ENCODE data around the gene XXYLT1. TPM values are rescaled to one million over a fixed set of nuclear protein-coding genes. Genes with fewer than 3 reads are reported as not detected.

Gene XXYLT1
- total RNA-seq, 3 donors from 2014 or later: 7.2 to 13.0 (median 10.8) TPM

DNA sequence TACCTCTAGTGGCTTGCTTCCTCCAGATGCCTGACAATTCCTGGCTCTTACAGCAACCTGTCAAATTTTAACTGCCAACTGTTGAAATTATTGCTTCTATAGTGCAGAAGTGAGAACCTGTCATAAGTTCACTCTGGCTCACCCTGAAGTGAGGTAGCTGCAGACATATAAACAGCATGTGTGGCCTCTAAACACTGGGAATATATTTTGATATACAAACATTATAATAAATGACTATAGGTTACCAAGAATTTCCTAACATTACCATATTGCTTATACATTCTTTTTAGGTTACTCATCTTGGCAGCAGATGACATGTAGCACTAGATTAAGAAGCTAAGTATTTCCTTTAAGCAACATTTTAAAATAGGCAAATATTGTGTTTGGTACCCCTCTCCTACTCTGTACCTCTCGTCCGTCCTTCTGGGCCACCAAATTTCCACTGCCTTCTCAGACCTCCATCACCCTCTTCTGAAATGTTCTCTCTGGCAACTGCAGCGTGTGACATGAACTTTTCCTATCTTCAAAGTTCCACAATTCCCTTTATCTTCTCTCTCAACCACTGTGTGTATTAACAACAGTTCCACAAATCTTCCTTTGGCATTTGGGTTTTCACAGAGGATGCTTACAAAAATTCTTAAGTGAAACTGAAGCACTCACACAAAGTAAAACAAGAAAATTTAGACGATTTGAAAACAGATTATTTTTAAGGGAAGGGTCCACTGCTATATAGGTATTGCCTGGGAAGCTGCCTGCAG lies 15.3 kb upstream of the XXYLT1 start:
- no peak for TF ChIP-seq POLR2A (IDR thresholded peaks at IDR 0.05)
- TF ChIP-seq POLR2AphosphoS5 (IDR thresholded peaks at IDR 0.05): no peak
- TF ChIP-seq CTCF (IDR thresholded peaks at IDR 0.05): no peak
- no peaks in the 10 kb centered on the region for H3K4me1 ChIP-seq
- H3K27me3 ChIP-seq: no peaks in the 10 kb centered on the region
- no peaks in the 10 kb centered on the region for H3K9me3 ChIP-seq
- no peak overlapping the region for H3K4me3 ChIP-seq
- H3K27ac ChIP-seq: no peak overlapping the region
- intact Hi-C loops (cut with DNase I; ENCODE audit: low total_unique reads): no loop called here
- no peak for DNase-seq (ENCODE audit: low spot score in 2 of 2)
- no peaks in the 10 kb centered on the region for H3K36me3 ChIP-seq

GRCh38 chr3:195285372-195285771 lies 14.4 kb upstream of the XXYLT1 start:
- intact Hi-C loops (cut with DNase I; ENCODE audit: low total_unique reads): no loop called here
- Histone ChIP-seq H3K27me3 (no peaks in the 10 kb centered on the region), H3K4me1 (no peaks in the 10 kb centered on the region), H3K4me3 (no peak overlapping the region), H3K27ac (no peak overlapping the region), H3K9me3 (no peaks in the 10 kb centered on the region), H3K36me3 (no peaks in the 10 kb centered on the region)
- TF ChIP-seq CTCF (IDR thresholded peaks at IDR 0.05) (no peak), POLR2A (IDR thresholded peaks at IDR 0.05) (no peak), POLR2AphosphoS5 (IDR thresholded peaks at IDR 0.05) (no peak)
- no peak for DNase-seq (ENCODE audit: low spot score in 2 of 2)

GRCh38 chr3:195284842-195285241 lies 13.9 kb upstream of the XXYLT1 start:
- H3K27me3 ChIP-seq: no peaks in the 10 kb centered on the region
- no peaks in the 10 kb centered on the region for H3K4me1 ChIP-seq
- no peak for DNase-seq (ENCODE audit: low spot score in 2 of 2)
- H3K36me3 ChIP-seq: no peaks in the 10 kb centered on the region
- TF ChIP-seq CTCF (IDR thresholded peaks at IDR 0.05): no peak
- no peak for TF ChIP-seq POLR2A (IDR thresholded peaks at IDR 0.05)
- no peak for TF ChIP-seq POLR2AphosphoS5 (IDR thresholded peaks at IDR 0.05)
- H3K27ac ChIP-seq: no peak overlapping the region
- intact Hi-C loops (cut with DNase I; ENCODE audit: low total_unique reads): no loop called here
- no peaks in the 10 kb centered on the region for H3K9me3 ChIP-seq
- no peak overlapping the region for H3K4me3 ChIP-seq

DNA sequence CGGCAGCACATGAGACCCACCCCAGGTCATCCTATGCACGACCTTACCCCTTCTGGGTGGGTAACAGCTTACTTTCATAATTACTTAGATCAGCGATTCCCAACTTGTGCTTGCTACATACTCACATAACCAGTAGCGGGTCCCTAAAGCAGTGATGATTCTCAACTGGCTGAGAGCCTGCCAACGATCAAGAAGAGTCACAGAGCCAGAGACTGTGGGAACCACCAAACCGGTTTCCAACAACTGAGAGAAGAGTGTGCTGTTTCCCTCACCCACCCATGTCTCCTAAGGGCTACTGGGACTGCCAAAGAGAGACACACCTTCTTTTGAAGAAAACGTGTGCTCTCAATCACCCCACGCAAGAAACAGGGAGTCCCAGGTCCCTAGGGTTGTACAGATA lies 12.0 kb upstream of the XXYLT1 start:
- H3K4me3 ChIP-seq: no peak overlapping the region
- no peak overlapping the region for H3K27ac ChIP-seq
- no peak for DNase-seq (ENCODE audit: low spot score in 2 of 2)
- H3K36me3 ChIP-seq: no peaks in the 10 kb centered on the region
- no peaks in the 10 kb centered on the region for H3K9me3 ChIP-seq
- TF ChIP-seq POLR2AphosphoS5 (IDR thresholded peaks at IDR 0.05) (no peak), CTCF (IDR thresholded peaks at IDR 0.05) (no peak), POLR2A (IDR thresholded peaks at IDR 0.05) (no peak)
- intact Hi-C loops (cut with DNase I; ENCODE audit: low total_unique reads): no loop called here
- H3K27me3 ChIP-seq: no peaks in the 10 kb centered on the region
- H3K4me1 ChIP-seq: no peaks in the 10 kb centered on the region

DNA sequence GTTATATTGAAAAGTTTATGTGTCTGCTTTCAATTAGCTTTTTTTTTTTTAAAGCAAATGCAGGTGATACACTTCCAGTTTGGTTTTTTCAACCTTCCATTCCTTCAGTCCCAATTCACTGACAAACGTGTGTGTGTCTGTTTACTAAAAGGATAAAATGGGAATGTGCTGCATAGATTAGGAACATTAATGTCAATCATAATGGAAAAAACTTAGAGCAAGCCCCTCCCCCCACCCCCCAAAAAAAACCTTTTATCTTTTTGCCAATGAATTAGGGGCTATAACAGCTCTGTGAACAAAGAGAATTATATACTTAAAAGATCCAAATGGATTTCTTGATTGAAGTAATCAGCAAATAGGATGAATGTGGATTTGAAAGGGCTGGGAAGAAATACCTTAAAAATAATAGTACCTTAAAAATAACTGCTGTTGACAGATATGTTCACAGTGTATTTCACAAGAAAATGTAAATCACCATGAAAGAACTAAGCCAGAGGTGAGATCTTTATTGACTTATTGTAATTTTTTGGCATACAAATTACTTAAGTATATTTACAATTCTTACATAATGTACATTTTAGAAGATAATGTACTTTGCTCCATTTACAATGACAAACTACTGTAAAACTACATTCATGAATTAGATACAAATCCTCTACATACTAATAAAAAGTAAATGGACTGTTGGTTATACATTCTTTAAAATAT lies 3.5 kb upstream of the XXYLT1 start:
- Histone ChIP-seq H3K9me3 (no peaks in the 10 kb centered on the region), H3K27ac (no peak overlapping the region), H3K27me3 (no peaks in the 10 kb centered on the region), H3K4me3 (no peak overlapping the region), H3K36me3 (no peaks in the 10 kb centered on the region), H3K4me1 (peaks cover 0 to 8% of the 10 kb centered on the region in 2 donors)
- TF ChIP-seq CTCF (IDR thresholded peaks at IDR 0.05): no peak
- no peak for TF ChIP-seq POLR2A (IDR thresholded peaks at IDR 0.05)
- TF ChIP-seq POLR2AphosphoS5 (IDR thresholded peaks at IDR 0.05): no peak
- intact Hi-C loops (cut with DNase I; ENCODE audit: low total_unique reads): no loop called here
- no peak for DNase-seq (ENCODE audit: low spot score in 2 of 2)
